WTC11 (cell line): ENCODE results near the gene ADAP1.

Experiments used
- CBFB ChIP-seq: sonication (generic); formaldehyde crosslinking; IDR thresholded peaks from 2 replicates; pipeline ENCODE4 v1.8.1; 2022; ENCODE audit warnings: mild to moderate bottlenecking, low read depth, missing genetic modification reagents
- E2F1 ChIP-seq: sonication (generic); formaldehyde crosslinking; IDR thresholded peaks from 2 replicates; pipeline ENCODE4 v1.8.0; 2022; ENCODE audit warnings: mild to moderate bottlenecking, missing genetic modification reagents
- E2F4 ChIP-seq: sonication (generic); formaldehyde crosslinking; IDR thresholded peaks from 2 replicates; pipeline ENCODE4 v1.8.1; 2022; ENCODE audit warnings: low read depth, mild to moderate bottlenecking, moderate library complexity, missing genetic modification reagents, borderline replicate concordance
- GABPB1 ChIP-seq: sonication (generic); formaldehyde crosslinking; IDR thresholded peaks from 2 replicates; pipeline ENCODE4 v1.8.1; 2023; ENCODE audit warnings: mild to moderate bottlenecking, missing genetic modification reagents
- JUN ChIP-seq: sonication (generic); formaldehyde crosslinking; IDR thresholded peaks from 2 replicates; pipeline ENCODE4 v1.8.0; 2023; ENCODE audit warnings: mild to moderate bottlenecking, missing genetic modification reagents
- ZNF138 ChIP-seq: sonication (generic); formaldehyde crosslinking; conservative IDR thresholded peaks from 2 replicates; pipeline ENCODE4 v1.8.1; 2022; ENCODE audit warnings: mild to moderate bottlenecking, moderate library complexity, missing genetic modification reagents
- ZNF263 ChIP-seq: sonication (generic); formaldehyde crosslinking; IDR thresholded peaks from 2 replicates; pipeline ENCODE4 v1.8.1; 2022; ENCODE audit warnings: low read depth, mild to moderate bottlenecking, moderate library complexity, missing genetic modification reagents
- TF ChIP-seq, protein P1 (sequence below): fragments of 200-600 bp; IDR thresholded peaks from 2 replicates; pipeline ENCODE4 v1.8.0; 2022; ENCODE audit warnings: antibody characterized with exemption

GRCh38 chr7:947391-948210 lies 6.9 kb downstream of the ADAP1 start:
- no peak for TF ChIP-seq JUN (CRISPR knock-in tag)
- TF ChIP-seq ZNF263 (CRISPR knock-in tag), result no peak
- TF ChIP-seq, protein P1, sequence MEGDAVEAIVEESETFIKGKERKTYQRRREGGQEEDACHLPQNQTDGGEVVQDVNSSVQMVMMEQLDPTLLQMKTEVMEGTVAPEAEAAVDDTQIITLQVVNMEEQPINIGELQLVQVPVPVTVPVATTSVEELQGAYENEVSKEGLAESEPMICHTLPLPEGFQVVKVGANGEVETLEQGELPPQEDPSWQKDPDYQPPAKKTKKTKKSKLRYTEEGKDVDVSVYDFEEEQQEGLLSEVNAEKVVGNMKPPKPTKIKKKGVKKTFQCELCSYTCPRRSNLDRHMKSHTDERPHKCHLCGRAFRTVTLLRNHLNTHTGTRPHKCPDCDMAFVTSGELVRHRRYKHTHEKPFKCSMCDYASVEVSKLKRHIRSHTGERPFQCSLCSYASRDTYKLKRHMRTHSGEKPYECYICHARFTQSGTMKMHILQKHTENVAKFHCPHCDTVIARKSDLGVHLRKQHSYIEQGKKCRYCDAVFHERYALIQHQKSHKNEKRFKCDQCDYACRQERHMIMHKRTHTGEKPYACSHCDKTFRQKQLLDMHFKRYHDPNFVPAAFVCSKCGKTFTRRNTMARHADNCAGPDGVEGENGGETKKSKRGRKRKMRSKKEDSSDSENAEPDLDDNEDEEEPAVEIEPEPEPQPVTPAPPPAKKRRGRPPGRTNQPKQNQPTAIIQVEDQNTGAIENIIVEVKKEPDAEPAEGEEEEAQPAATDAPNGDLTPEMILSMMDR, result no peak
- TF ChIP-seq E2F1 (CRISPR knock-in tag), result no peak
- TF ChIP-seq CBFB, result no peak
- TF ChIP-seq GABPB1 (CRISPR knock-in tag), result no peak
- no peak for TF ChIP-seq ZNF138 (CRISPR knock-in tag)
- no peak for TF ChIP-seq E2F4
